Fibroblast of lung (primary cell): ENCODE measurements around the gene PMAIP1. TPM values are rescaled to one million over a fixed set of nuclear protein-coding genes. Genes with fewer than 3 reads are reported as not detected.

Experiments
- DNase-seq, 2 donors: peaks; one replicate each; pipeline versions ENCODE4 v3.0.0 to v3.0.0-alpha.2; 2010; ENCODE audit warnings: low read depth in 2 of 2
- H2AFZ ChIP-seq: 2 replicates; pipeline ENCODE4 v1.5.1; 2012; ENCODE audit warnings: low read length, control low read depth, inconsistent platforms
- H3K27ac ChIP-seq: 2 replicates; pipeline ENCODE4 v1.5.1; 2011; ENCODE audit warnings: low read length, control low read depth; ENCODE audit not compliant: insufficient read depth
- H3K27me3 ChIP-seq: 2 replicates; pipeline ENCODE4 v1.5.1; 2011; ENCODE audit warnings: mild to moderate bottlenecking, low read length; ENCODE audit not compliant: control insufficient read depth, insufficient read depth
- H3K36me3 ChIP-seq: 2 replicates; pipeline ENCODE4 v1.5.1; 2011; ENCODE audit warnings: low read length; ENCODE audit not compliant: control insufficient read depth, insufficient read depth
- H3K4me1 ChIP-seq: 2 replicates; pipeline ENCODE4 v1.5.1; 2011; ENCODE audit warnings: low read length; ENCODE audit not compliant: control insufficient read depth, insufficient read depth; ENCODE audit errors: extremely low read depth
- H3K4me2 ChIP-seq: 2 replicates; pipeline ENCODE4 v1.5.1; 2011; ENCODE audit warnings: low read length, control low read depth; ENCODE audit not compliant: insufficient read depth; ENCODE audit errors: extremely low read depth
- H3K4me3 ChIP-seq, 4 experiments: fragments of 200-600 bp in 1 of 4; sonication (generic) in 1 of 4; replicated peaks in 1 of 4; 2 replicates each; pipeline ENCODE4 v1.5.1; 2011 to 2016; ENCODE audit warnings: low read length in 4 of 4, low read depth in 3 of 4, mild to moderate bottlenecking in 3 of 4, control low read depth in 2 of 4, inconsistent platforms in 1 of 4, mixed read lengths in 1 of 4; ENCODE audit not compliant: insufficient read depth in 1 of 4; ENCODE audit errors: control extremely low read depth in 1 of 4
- H3K79me2 ChIP-seq: 2 replicates; pipeline ENCODE4 v1.5.1; 2012; ENCODE audit warnings: mild to moderate bottlenecking, low read length, inconsistent platforms; ENCODE audit not compliant: control insufficient read depth, insufficient read depth
- H3K9ac ChIP-seq: 2 replicates; pipeline ENCODE4 v1.5.1; 2011; ENCODE audit warnings: mild to moderate bottlenecking, low read length, control low read depth; ENCODE audit not compliant: insufficient read depth
- H3K9me3 ChIP-seq: 2 replicates; pipeline ENCODE4 v1.5.1; 2012; ENCODE audit warnings: low read depth, low read length; ENCODE audit not compliant: control insufficient read depth, insufficient read depth
- H4K20me1 ChIP-seq: 2 replicates; pipeline ENCODE4 v1.5.1; 2011; ENCODE audit warnings: low read length; ENCODE audit not compliant: control insufficient read depth, insufficient read depth; ENCODE audit errors: extremely low read depth
- CTCF ChIP-seq, 2 donors: IDR thresholded peaks in 1 of 2; conservative IDR thresholded peaks in 1 of 2; 1 replicate in 1 of 2; 2 replicates in 1 of 2; pipeline ENCODE4 v1.5.1; 2011 to 2012; ENCODE audit warnings: low read length in 2 of 2, control low read depth in 1 of 2, inconsistent platforms in 1 of 2, low read depth in 1 of 2, mild to moderate bottlenecking in 1 of 2
- EZH2 ChIP-seq: IDR thresholded peaks from 2 replicates; pipeline ENCODE4 v1.5.1; 2012; ENCODE audit warnings: low read length, control low read depth, mild to moderate bottlenecking; ENCODE audit errors: missing control alignments
- polyA plus RNA-seq, 2 donors: library from polyadenylated mRNA; depleted of rRNA in 1 of 2; stranded (reverse) in 1 of 2; unstranded in 1 of 2; fragments of >200 nt; gene quantifications; 2 replicates each; pipeline ENCODE4 v1.2.1, GENCODE V29; 2011 to 2012; ENCODE audit warnings: missing spikeins in 1 of 2
- total RNA-seq: library from RNA; depleted of rRNA; stranded (reverse); fragments of >200 nt; gene quantifications from 2 replicates; pipeline ENCODE4 v1.2.1, GENCODE V29; 2014

Gene PMAIP1
- total and polyA plus RNA-seq, 2 donors (not counting 1 experiment from before 2014, with no cell fraction given) = 8.5 to 34.7 TPM

GRCh38 chr18:59950215-59950944, 50.6 kb downstream of the PMAIP1 start:
- no peak for TF ChIP-seq EZH2
- no peak for TF ChIP-seq CTCF (conservative IDR thresholded peaks at IDR 0.05 in 1 of 2, IDR thresholded peaks at IDR 0.05 in 1 of 2; ENCODE audit: low read depth in 1 of 2, low read length in 2 of 2)
- H2AFZ ChIP-seq = no peak overlapping the region
- no peak overlapping the region for H3K27ac ChIP-seq
- DNase-seq = peak; percentile 40 to 59
- no peak overlapping the region for H3K4me2 ChIP-seq
- H3K27me3 ChIP-seq = no peaks in the 10 kb centered on the region
- H3K79me2 ChIP-seq = no peaks in the 10 kb centered on the region
- no peak overlapping the region for H3K9ac ChIP-seq
- no peaks in the 10 kb centered on the region for H3K4me1 ChIP-seq
- H3K36me3 ChIP-seq = no peaks in the 10 kb centered on the region
- no peaks in the 10 kb centered on the region for H3K9me3 ChIP-seq
- no peak overlapping the region for H3K4me3 ChIP-seq
- no peaks in the 10 kb centered on the region for H4K20me1 ChIP-seq

GRCh38 chr18:59951591-59951990, 51.8 kb downstream of the PMAIP1 start:
- Histone ChIP-seq H2AFZ (no peak overlapping the region), H3K4me2 (no peak overlapping the region), H3K27me3 (no peaks in the 10 kb centered on the region), H3K79me2 (no peaks in the 10 kb centered on the region), H3K4me1 (no peaks in the 10 kb centered on the region), H3K9ac (no peak overlapping the region), H3K36me3 (no peaks in the 10 kb centered on the region), H3K27ac (no peak overlapping the region), H4K20me1 (no peaks in the 10 kb centered on the region), H3K9me3 (no peaks in the 10 kb centered on the region), H3K4me3 (no peak overlapping the region)
- peak in 1 of 2 donors; percentile 49 for DNase-seq
- TF ChIP-seq CTCF (conservative IDR thresholded peaks at IDR 0.05 in 1 of 2, IDR thresholded peaks at IDR 0.05 in 1 of 2; ENCODE audit: low read depth in 1 of 2, low read length in 2 of 2) (no peak), EZH2 (no peak)

- Histone ChIP-seq H3K4me3 (no peak overlapping the region), H3K27me3 (no peaks in the 10 kb centered on the region), H4K20me1 (no peaks in the 10 kb centered on the region), H3K27ac (no peak overlapping the region), H3K79me2 (no peaks in the 10 kb centered on the region), H2AFZ (no peak overlapping the region), H3K4me2 (no peak overlapping the region), H3K36me3 (no peaks in the 10 kb centered on the region), H3K4me1 (no peaks in the 10 kb centered on the region), H3K9ac (no peak overlapping the region), H3K9me3 (no peaks in the 10 kb centered on the region)
- no peak for DNase-seq
- TF ChIP-seq EZH2 (no peak), CTCF (conservative IDR thresholded peaks at IDR 0.05 in 1 of 2, IDR thresholded peaks at IDR 0.05 in 1 of 2; ENCODE audit: low read depth in 1 of 2, low read length in 2 of 2) (no peak)
These were observed 52.6 kb downstream of the PMAIP1 start for GRCh38 chr18:59952283-59953007.

Other genes with a start within 250 kb of the PMAIP1 start
- 60.9 and 122 TPM in 2 replicates for gene CCBE1, start 202.6 kb upstream of the PMAIP1 start, total RNA-seq
- 122 and 178 TPM in 2 replicates for gene CCBE1, start 202.6 kb upstream of the PMAIP1 start, polyA plus RNA-seq